CD4-positive, alpha-beta T cell (primary cell): Measurements from ENCODE around the gene EPHA4. TPM values are rescaled to one million over a fixed set of nuclear protein-coding genes. Genes with fewer than 3 reads are reported as not detected.

Experiments
- ATAC-seq: fragments of 200-7000 bp; cut with Tn5 transposase; one replicate; pipeline ENCODE4 v1.10.0; 2022; ENCODE audit warnings: mild to moderate bottlenecking; ENCODE audit not compliant: poor library complexity
- CTCF ChIA-PET: fragments of 350-600 bp; sonication (Branson Sonifier 250); formaldehyde crosslinking; loops from one replicate; lab custom pipeline; 2021; ENCODE audit warnings: antibody characterized with exemption, inconsistent platforms; lab: Charles Lee
- POLR2A ChIA-PET: fragments of 350-600 bp; sonication (Branson Sonifier 250); formaldehyde crosslinking; loops from one replicate; lab custom pipeline; 2021; ENCODE audit warnings: antibody characterized with exemption, inconsistent platforms; lab: Charles Lee
- DNase-seq, 14 experiments: peaks; one replicate each; pipeline ENCODE4 v3.0.0-alpha.2; 2013 to 2020; ENCODE audit warnings: mixed read lengths in 2 of 14
- H3K27ac ChIP-seq, 2 donors: one replicate each; pipeline versions ENCODE4 v1.5.1 to v1.7.0; 2013; ENCODE audit warnings: low read length in 2 of 2, low read depth in 1 of 2, mild to moderate bottlenecking in 1 of 2
- H3K27me3 ChIP-seq, 2 experiments: 1 replicate in 1 of 2; 2 replicates in 1 of 2; pipeline versions ENCODE4 v1.6.1 to v1.7.0; 2013; ENCODE audit warnings: low read length in 2 of 2, control low read depth in 1 of 2, mild to moderate bottlenecking in 1 of 2, moderate library complexity in 1 of 2; ENCODE audit not compliant: insufficient read depth in 2 of 2, control insufficient read depth in 1 of 2
- H3K36me3 ChIP-seq: one replicate; pipeline ENCODE4 v1.6.1; 2013; ENCODE audit warnings: low read length, control low read depth; ENCODE audit not compliant: insufficient read depth
- H3K4me1 ChIP-seq: one replicate; pipeline ENCODE4 v1.6.1; 2013; ENCODE audit warnings: low read length, control low read depth; ENCODE audit not compliant: insufficient read depth
- H3K4me3 ChIP-seq: one replicate; pipeline ENCODE4 v1.5.1; 2013; ENCODE audit warnings: mild to moderate bottlenecking, low read length, moderate library complexity
- H3K9me3 ChIP-seq, 2 experiments: 1 replicate in 1 of 2; 2 replicates in 1 of 2; pipeline versions ENCODE4 v1.6.1 to v1.7.0; 2013; ENCODE audit warnings: low read length in 2 of 2, mild to moderate bottlenecking in 2 of 2, control low read depth in 1 of 2, moderate library complexity in 1 of 2; ENCODE audit not compliant: control insufficient read depth in 1 of 2, insufficient read depth in 1 of 2
- H3K27ac Mint-ChIP-seq: one replicate; pipeline ENCODE4 v1.8.0; 2020; ENCODE audit warnings: mixed read lengths
- H3K27me3 Mint-ChIP-seq: one replicate; pipeline ENCODE4 v1.8.0; 2021; ENCODE audit warnings: mixed read lengths
- H3K36me3 Mint-ChIP-seq: one replicate; pipeline ENCODE4 v1.8.0; 2021; ENCODE audit warnings: low read depth, mixed read lengths
- H3K4me1 Mint-ChIP-seq: one replicate; pipeline ENCODE4 v1.8.0; 2021; ENCODE audit warnings: low read depth, mixed read lengths
- H3K4me3 Mint-ChIP-seq: one replicate; pipeline ENCODE4 v1.8.0; 2020; ENCODE audit warnings: mild to moderate bottlenecking, mixed read lengths
- H3K9me3 Mint-ChIP-seq: one replicate; pipeline ENCODE4 v1.8.0; 2020; ENCODE audit warnings: mixed read lengths
- CTCF ChIP-seq: fragments of 200-600 bp; IDR thresholded peaks from one replicate; pipeline ENCODE4 v1.8.0; 2022; ENCODE audit warnings: antibody characterized with exemption, mild to moderate bottlenecking
- intact Hi-C, 2 experiments: fragments of 100-400 bp; cut with DNase I in 1 of 2; cut with micrococcal nuclease in 1 of 2; formaldehyde crosslinking; loops; one replicate each; pipeline versions ENCODE4 v1.15.1 to v1.9.0; 2023 to 2025; cut with DNase I, micrococcal nuclease
- total RNA-seq, 174 experiments: library from RNA in 2 of 174; stranded (reverse) in 2 of 174; gene quantifications; one replicate each; pipeline ENCODE4 v1.2.3 and lab custom pipeline; 2021 to 2026

Gene EPHA4
- total RNA-seq, 2 experiments from 2014 or later = 85.7 to 86.5 TPM

DNA sequence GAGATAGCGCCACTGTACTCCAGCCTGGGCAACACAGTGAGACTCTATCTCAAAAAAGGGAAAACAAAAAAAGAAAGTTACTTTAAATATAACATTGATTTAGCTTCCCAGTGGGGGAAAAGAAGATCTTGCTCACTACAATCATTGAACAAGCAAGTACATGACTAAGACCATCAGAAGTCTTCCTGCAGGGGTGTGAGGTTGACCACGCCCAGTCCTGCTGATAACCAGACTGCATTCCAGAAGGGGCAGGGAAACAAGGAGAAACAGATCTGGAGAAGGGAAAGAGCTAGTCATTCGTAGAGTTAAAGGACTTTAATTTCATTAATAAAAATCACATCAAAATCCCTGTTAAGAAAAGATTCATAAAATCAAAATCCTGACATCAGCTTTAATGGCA is 77.5 kb downstream of the EPHA4 start:
- Histone ChIP-seq H3K9me3 (no peaks in the 10 kb centered on the region), H3K4me1 (no peaks in the 10 kb centered on the region), H3K27me3 (no peaks in the 10 kb centered on the region), H3K27ac (no peak overlapping the region), H3K4me3 (no peak overlapping the region), H3K36me3 (peaks cover 5% of the 10 kb centered on the region)
- CTCF ChIA-PET = no interaction called here
- DNase-seq (no peak), ATAC-seq (no peak)
- H3K27ac Mint-ChIP-seq = no peak overlapping the region
- no peaks in the 10 kb centered on the region for H3K4me1 Mint-ChIP-seq
- intact Hi-C loops = no loop called here
- POLR2A ChIA-PET = interaction anchor here (1.0 to 1.9 kb wide), 3 partner anchors 10 to 23 kb away, joined by 3 to 7 read pairs (median 3); no protein-coding TSS in a partner anchor
- no peaks in the 10 kb centered on the region for H3K9me3 Mint-ChIP-seq
- H3K27me3 Mint-ChIP-seq = no peaks in the 10 kb centered on the region
- H3K4me3 Mint-ChIP-seq = no peak overlapping the region
- peaks cover 50% of the 10 kb centered on the region for H3K36me3 Mint-ChIP-seq
- no peak for TF ChIP-seq CTCF

- H3K27me3 ChIP-seq = no peaks in the 10 kb centered on the region
- Mint-ChIP-seq H3K9me3 (no peaks in the 10 kb centered on the region), H3K27ac (no peak overlapping the region), H3K4me3 (no peak overlapping the region), H3K4me1 (no peaks in the 10 kb centered on the region), H3K36me3 (peaks cover 50% of the 10 kb centered on the region), H3K27me3 (no peaks in the 10 kb centered on the region)
- POLR2A ChIA-PET = interaction anchor here (1.0 to 1.5 kb wide), 2 partner anchors 24 kb away, joined by 3 to 4 read pairs; no protein-coding TSS in a partner anchor
- H3K4me1 ChIP-seq = no peaks in the 10 kb centered on the region
- CTCF ChIA-PET = interaction anchor here (1.5 kb wide), 1 partner anchor 10 kb away, joined by 3 read pairs; no protein-coding TSS in a partner anchor
- H3K4me3 ChIP-seq = no peak overlapping the region
- no peak for DNase-seq
- no peak overlapping the region for H3K27ac ChIP-seq
- TF ChIP-seq CTCF = no peak
- ATAC-seq = no peak
- H3K9me3 ChIP-seq = no peaks in the 10 kb centered on the region
- H3K36me3 ChIP-seq = peaks cover 5% of the 10 kb centered on the region
- intact Hi-C loops = no loop called here
Observed at GRCh38 chr2:221493391-221493790, 78.7 kb downstream of the EPHA4 start.

DNA sequence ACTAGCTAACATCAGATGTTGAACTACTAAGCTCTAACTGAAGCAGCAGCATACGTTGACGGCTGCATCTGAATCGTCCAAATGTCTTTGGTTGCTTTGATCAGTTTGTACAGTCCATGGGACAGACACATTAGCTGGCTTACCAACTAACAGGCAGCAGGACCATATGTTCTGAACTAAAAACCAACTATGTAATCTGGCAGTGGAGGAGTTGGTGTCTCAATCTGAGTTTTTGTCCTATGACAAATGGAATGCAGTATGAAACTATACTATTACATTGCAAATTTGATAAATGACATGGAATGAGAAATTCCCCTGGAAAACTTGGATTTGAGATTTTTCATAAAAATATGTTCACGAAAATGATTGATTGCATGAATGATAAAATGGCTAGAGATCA is 79.5 kb downstream of the EPHA4 start:
- Histone ChIP-seq H3K27ac (no peak overlapping the region), H3K4me3 (no peak overlapping the region), H3K27me3 (no peaks in the 10 kb centered on the region), H3K36me3 (peaks cover 5% of the 10 kb centered on the region), H3K9me3 (no peaks in the 10 kb centered on the region), H3K4me1 (no peaks in the 10 kb centered on the region)
- TF ChIP-seq CTCF = no peak
- Mint-ChIP-seq H3K27ac (no peak overlapping the region), H3K9me3 (no peaks in the 10 kb centered on the region), H3K36me3 (peaks cover 43% of the 10 kb centered on the region), H3K4me3 (no peak overlapping the region), H3K4me1 (no peaks in the 10 kb centered on the region), H3K27me3 (no peaks in the 10 kb centered on the region)
- ChIA-PET POLR2A (interaction anchor here (0.9 to 1.5 kb wide), 3 partner anchors 25 to 91 kb away, joined by 3 to 4 read pairs (median 4); no protein-coding TSS in a partner anchor), CTCF (interaction anchor here (1.2 to 1.5 kb wide), 2 partner anchors 9 to 28 kb away, joined by 3 read pairs; no protein-coding TSS in a partner anchor)
- no peak for DNase-seq
- intact Hi-C loops = no loop called here
- ATAC-seq = no peak
